Liver (tissue), 9 donors: ENCODE measurements around the gene TBC1D9. TPM values are rescaled to one million over a fixed set of nuclear protein-coding genes. Genes with fewer than 3 reads are reported as not detected.

ENCODE experiments used
- DNase-seq: peaks from one replicate; pipeline ENCODE4 v3.0.0-alpha.2; 2017; ENCODE audit warnings: low spot score
- H3K27ac ChIP-seq, 2 donors: one replicate each; pipeline ENCODE4 v1.7.0; 2013; ENCODE audit warnings: inconsistent platforms in 2 of 2, low read length in 2 of 2, control low read depth in 1 of 2, low read depth in 1 of 2, mild to moderate bottlenecking in 1 of 2
- H3K27me3 ChIP-seq, 4 donors: one replicate each; pipeline versions ENCODE4 v1.6.1 to v1.7.0; 2013; ENCODE audit warnings: low read length in 3 of 4, inconsistent platforms in 1 of 4, mild to moderate bottlenecking in 1 of 4, moderate library complexity in 1 of 4; ENCODE audit not compliant: control insufficient read depth in 4 of 4, insufficient read depth in 4 of 4
- H3K36me3 ChIP-seq, 4 donors: one replicate each; pipeline versions ENCODE4 v1.6.1 to v1.7.0; 2013; ENCODE audit warnings: low read length in 3 of 4, mild to moderate bottlenecking in 3 of 4, low read depth in 1 of 4, moderate library complexity in 1 of 4; ENCODE audit not compliant: control insufficient read depth in 4 of 4, insufficient read depth in 3 of 4
- H3K4me1 ChIP-seq, 4 donors: one replicate each; pipeline versions ENCODE4 v1.6.1 to v1.7.0; 2013; ENCODE audit warnings: low read length in 3 of 4, mild to moderate bottlenecking in 3 of 4, moderate library complexity in 1 of 4; ENCODE audit not compliant: control insufficient read depth in 4 of 4, insufficient read depth in 4 of 4
- H3K4me3 ChIP-seq, 3 donors: one replicate each; pipeline versions ENCODE4 v1.6.1 to v1.7.0; 2013; ENCODE audit warnings: low read length in 3 of 3, control low read depth in 1 of 3, low read depth in 1 of 3, mild to moderate bottlenecking in 1 of 3
- H3K9ac ChIP-seq, 2 donors: one replicate each; pipeline ENCODE4 v1.7.0; 2013; ENCODE audit warnings: low read length in 2 of 2, mild to moderate bottlenecking in 2 of 2, moderate library complexity in 2 of 2, control low read depth in 1 of 2, low read depth in 1 of 2
- H3K9me3 ChIP-seq, 4 donors: one replicate each; pipeline versions ENCODE4 v1.6.1 to v1.7.0; 2013; ENCODE audit warnings: low read length in 3 of 4; ENCODE audit not compliant: control insufficient read depth in 4 of 4
- ATF3 ChIP-seq: IDR thresholded peaks from 2 replicates; pipeline ENCODE4 v1.6.1; 2016; ENCODE audit warnings: antibody characterized with exemption
- EGR1 ChIP-seq, 2 donors: IDR thresholded peaks; 2 replicates each; pipeline ENCODE4 v1.6.1; 2016 to 2018; ENCODE audit warnings: antibody characterized with exemption in 2 of 2, low read depth in 2 of 2
- FOXA1 ChIP-seq: IDR thresholded peaks from 2 replicates; pipeline ENCODE4 v1.6.1; 2016; ENCODE audit warnings: antibody characterized with exemption
- FOXA2 ChIP-seq: IDR thresholded peaks from 2 replicates; pipeline ENCODE4 v1.6.1; 2016; ENCODE audit warnings: antibody characterized with exemption
- GABPA ChIP-seq, 2 donors: IDR thresholded peaks in 1 of 2; conservative IDR thresholded peaks in 1 of 2; 2 replicates each; pipeline ENCODE4 v1.6.1; 2016; ENCODE audit warnings: antibody characterized with exemption in 2 of 2, mild to moderate bottlenecking in 1 of 2, moderate library complexity in 1 of 2
- HNF4G ChIP-seq: IDR thresholded peaks from 2 replicates; pipeline ENCODE4 v1.6.1; 2016; ENCODE audit warnings: antibody characterized with exemption
- JUND ChIP-seq, 2 donors: IDR thresholded peaks; 2 replicates each; pipeline ENCODE4 v1.6.1; 2016; ENCODE audit warnings: antibody characterized with exemption in 2 of 2
- MAX ChIP-seq: IDR thresholded peaks from 2 replicates; pipeline ENCODE4 v1.6.1; 2016; ENCODE audit warnings: antibody characterized with exemption
- NR2F2 ChIP-seq: IDR thresholded peaks from 2 replicates; pipeline ENCODE4 v1.6.1; 2016; ENCODE audit warnings: antibody characterized with exemption
- RAD21 ChIP-seq, 2 donors: IDR thresholded peaks; 2 replicates each; pipeline ENCODE4 v1.6.1; 2016; ENCODE audit warnings: antibody characterized with exemption in 2 of 2, mild to moderate bottlenecking in 2 of 2
- RXRA ChIP-seq, 2 donors: IDR thresholded peaks; 2 replicates each; pipeline ENCODE4 v1.6.1; 2017 to 2018; ENCODE audit warnings: antibody characterized with exemption in 2 of 2, mild to moderate bottlenecking in 1 of 2
- SP1 ChIP-seq: IDR thresholded peaks from 2 replicates; pipeline ENCODE4 v1.6.1; 2018; ENCODE audit warnings: antibody characterized with exemption, mild to moderate bottlenecking
- TAF1 ChIP-seq: conservative IDR thresholded peaks from 2 replicates; pipeline ENCODE4 v1.6.1; 2016; ENCODE audit warnings: antibody characterized with exemption, mild to moderate bottlenecking
- YY1 ChIP-seq: IDR thresholded peaks from 2 replicates; pipeline ENCODE4 v1.6.1; 2016; ENCODE audit warnings: antibody characterized with exemption, mild to moderate bottlenecking
- ZBTB33 ChIP-seq: IDR thresholded peaks from 2 replicates; pipeline ENCODE4 v1.6.1; 2016; ENCODE audit warnings: antibody characterized with exemption
- WGBS: extraction: QIAGEN DNeasy Blood & Tissue Kit; methylation state at CpG from one replicate; pipeline ENCODE4 v1.1.7; 2013; 5-methylcytosine and 5-hydroxymethylcytosine counted together
- polyA plus RNA-seq, 2 donors: library from polyadenylated mRNA; stranded (reverse) in 1 of 2; unstranded in 1 of 2; fragments of 200-250 nt in 1 of 2; fragments of >200 nt in 1 of 2; fragmentation: Nextera tagmentation in 1 of 2; extraction: Ambion mirVana in 1 of 2; gene quantifications; one replicate each; pipeline versions ENCODE4 v1.2.1 to v1.2.3, GENCODE V29; 2013 to 2015
- total RNA-seq, 2 donors: library from RNA; depleted of rRNA; stranded (reverse); fragments of >200 nt; gene quantifications; one replicate each; pipeline ENCODE4 v1.2.3, GENCODE V29; 2014
- TF ChIP-seq, protein P1 (sequence below): fragments of 150-350 bp; IDR thresholded peaks from 2 replicates; pipeline ENCODE4 v1.5.1; 2017; ENCODE audit warnings: improper control_type of control experiment, low read depth, low read length; ENCODE audit not compliant: missing input control
- TF ChIP-seq, protein P2 (sequence below): IDR thresholded peaks from 2 replicates; pipeline ENCODE4 v1.6.1; 2016; ENCODE audit warnings: antibody characterized with exemption, mild to moderate bottlenecking
- donor health status: healthy.
- donor health status: healthy.
- donor health status: healthy.
- donor health status: healthy.
- donor health status: healthy.

Gene TBC1D9
- total and polyA plus RNA-seq, 4 donors = 1.4 to 8.5 (median 6.3) TPM

DNA sequence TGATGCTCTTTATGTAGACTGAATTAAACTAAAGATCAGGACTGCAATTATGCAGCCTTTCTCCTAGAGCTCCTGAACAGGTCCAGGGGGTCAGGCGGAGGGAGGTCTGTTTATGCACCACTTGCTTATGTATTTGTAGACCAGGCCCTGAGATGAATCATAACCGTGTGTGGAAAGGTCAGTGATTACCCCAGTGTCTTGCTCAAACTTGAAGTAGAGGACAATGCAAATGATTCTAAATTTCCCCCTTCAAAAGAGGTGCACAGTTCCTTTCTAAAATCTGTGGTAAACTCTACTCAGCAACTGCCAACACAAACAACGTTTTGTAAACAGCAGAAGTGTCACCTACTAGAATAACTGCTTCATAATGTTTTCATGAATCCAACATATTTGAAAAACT lies 13.0 kb upstream of the TBC1D9 start:
- TF ChIP-seq RXRA (IDR thresholded peaks at IDR 0.05) = no peak
- no peak for TF ChIP-seq YY1
- TF ChIP-seq ATF3 = no peak
- TF ChIP-seq FOXA2 = no peak
- no peak for TF ChIP-seq EGR1 (IDR thresholded peaks at IDR 0.05; ENCODE audit: low read depth in 2 of 2)
- no peak for TF ChIP-seq ZBTB33
- TF ChIP-seq MAX = no peak
- no peak for TF ChIP-seq JUND (IDR thresholded peaks at IDR 0.05)
- TF ChIP-seq, protein P1, sequence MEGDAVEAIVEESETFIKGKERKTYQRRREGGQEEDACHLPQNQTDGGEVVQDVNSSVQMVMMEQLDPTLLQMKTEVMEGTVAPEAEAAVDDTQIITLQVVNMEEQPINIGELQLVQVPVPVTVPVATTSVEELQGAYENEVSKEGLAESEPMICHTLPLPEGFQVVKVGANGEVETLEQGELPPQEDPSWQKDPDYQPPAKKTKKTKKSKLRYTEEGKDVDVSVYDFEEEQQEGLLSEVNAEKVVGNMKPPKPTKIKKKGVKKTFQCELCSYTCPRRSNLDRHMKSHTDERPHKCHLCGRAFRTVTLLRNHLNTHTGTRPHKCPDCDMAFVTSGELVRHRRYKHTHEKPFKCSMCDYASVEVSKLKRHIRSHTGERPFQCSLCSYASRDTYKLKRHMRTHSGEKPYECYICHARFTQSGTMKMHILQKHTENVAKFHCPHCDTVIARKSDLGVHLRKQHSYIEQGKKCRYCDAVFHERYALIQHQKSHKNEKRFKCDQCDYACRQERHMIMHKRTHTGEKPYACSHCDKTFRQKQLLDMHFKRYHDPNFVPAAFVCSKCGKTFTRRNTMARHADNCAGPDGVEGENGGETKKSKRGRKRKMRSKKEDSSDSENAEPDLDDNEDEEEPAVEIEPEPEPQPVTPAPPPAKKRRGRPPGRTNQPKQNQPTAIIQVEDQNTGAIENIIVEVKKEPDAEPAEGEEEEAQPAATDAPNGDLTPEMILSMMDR = no peak
- no peak for TF ChIP-seq NR2F2
- TF ChIP-seq GABPA (IDR thresholded peaks at IDR 0.05 in 1 of 2, conservative IDR thresholded peaks at IDR 0.05 in 1 of 2) = no peak
- TF ChIP-seq FOXA1 = no peak
- TF ChIP-seq, protein P2, sequence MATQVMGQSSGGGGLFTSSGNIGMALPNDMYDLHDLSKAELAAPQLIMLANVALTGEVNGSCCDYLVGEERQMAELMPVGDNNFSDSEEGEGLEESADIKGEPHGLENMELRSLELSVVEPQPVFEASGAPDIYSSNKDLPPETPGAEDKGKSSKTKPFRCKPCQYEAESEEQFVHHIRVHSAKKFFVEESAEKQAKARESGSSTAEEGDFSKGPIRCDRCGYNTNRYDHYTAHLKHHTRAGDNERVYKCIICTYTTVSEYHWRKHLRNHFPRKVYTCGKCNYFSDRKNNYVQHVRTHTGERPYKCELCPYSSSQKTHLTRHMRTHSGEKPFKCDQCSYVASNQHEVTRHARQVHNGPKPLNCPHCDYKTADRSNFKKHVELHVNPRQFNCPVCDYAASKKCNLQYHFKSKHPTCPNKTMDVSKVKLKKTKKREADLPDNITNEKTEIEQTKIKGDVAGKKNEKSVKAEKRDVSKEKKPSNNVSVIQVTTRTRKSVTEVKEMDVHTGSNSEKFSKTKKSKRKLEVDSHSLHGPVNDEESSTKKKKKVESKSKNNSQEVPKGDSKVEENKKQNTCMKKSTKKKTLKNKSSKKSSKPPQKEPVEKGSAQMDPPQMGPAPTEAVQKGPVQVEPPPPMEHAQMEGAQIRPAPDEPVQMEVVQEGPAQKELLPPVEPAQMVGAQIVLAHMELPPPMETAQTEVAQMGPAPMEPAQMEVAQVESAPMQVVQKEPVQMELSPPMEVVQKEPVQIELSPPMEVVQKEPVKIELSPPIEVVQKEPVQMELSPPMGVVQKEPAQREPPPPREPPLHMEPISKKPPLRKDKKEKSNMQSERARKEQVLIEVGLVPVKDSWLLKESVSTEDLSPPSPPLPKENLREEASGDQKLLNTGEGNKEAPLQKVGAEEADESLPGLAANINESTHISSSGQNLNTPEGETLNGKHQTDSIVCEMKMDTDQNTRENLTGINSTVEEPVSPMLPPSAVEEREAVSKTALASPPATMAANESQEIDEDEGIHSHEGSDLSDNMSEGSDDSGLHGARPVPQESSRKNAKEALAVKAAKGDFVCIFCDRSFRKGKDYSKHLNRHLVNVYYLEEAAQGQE = no peak
- no peak for TF ChIP-seq RAD21 (IDR thresholded peaks at IDR 0.05)
- no peak for TF ChIP-seq TAF1
- no peak for TF ChIP-seq HNF4G
- H3K27me3 ChIP-seq = no peaks in the 10 kb centered on the region
- H3K27ac ChIP-seq = no peak overlapping the region
- H3K36me3 ChIP-seq = no peaks in the 10 kb centered on the region
- no peak for DNase-seq
- H3K9ac ChIP-seq = no peak overlapping the region
- no peaks in the 10 kb centered on the region for H3K4me1 ChIP-seq
- H3K4me3 ChIP-seq = no peak overlapping the region
- no peaks in the 10 kb centered on the region for H3K9me3 ChIP-seq
- 75% methylated on average over 3 of the region's 3 CpGs for WGBS

GRCh38 chr4:140764785-140765392 lies 8.7 kb upstream of the TBC1D9 start:
- no peak for DNase-seq

More at GRCh38 chr4:140764785-140765392, 8.7 kb upstream of the TBC1D9 start:
- Histone ChIP-seq H3K4me3 (no peak overlapping the region), H3K9me3 (no peaks in the 10 kb centered on the region), H3K36me3 (no peaks in the 10 kb centered on the region), H3K27me3 (no peaks in the 10 kb centered on the region), H3K9ac (no peak overlapping the region), H3K27ac (no peak overlapping the region), H3K4me1 (no peaks in the 10 kb centered on the region)
- no peak for TF ChIP-seq EGR1 (IDR thresholded peaks at IDR 0.05; ENCODE audit: low read depth in 2 of 2)
- no peak for TF ChIP-seq FOXA1
- TF ChIP-seq MAX = no peak
- no peak for TF ChIP-seq SP1
- TF ChIP-seq RXRA (IDR thresholded peaks at IDR 0.05) = no peak
- no peak for TF ChIP-seq HNF4G
- TF ChIP-seq GABPA (IDR thresholded peaks at IDR 0.05 in 1 of 2, conservative IDR thresholded peaks at IDR 0.05 in 1 of 2) = no peak
- TF ChIP-seq FOXA2 = no peak
- no peak for TF ChIP-seq YY1
- TF ChIP-seq NR2F2 = no peak
- no peak for TF ChIP-seq RAD21 (IDR thresholded peaks at IDR 0.05)
- TF ChIP-seq, protein P2 = no peak
- 79% methylated on average over 7 of the region's 7 CpGs for WGBS
